ENCODE data around the gene PRDM15.

The PRDM15 gene

DNA sequence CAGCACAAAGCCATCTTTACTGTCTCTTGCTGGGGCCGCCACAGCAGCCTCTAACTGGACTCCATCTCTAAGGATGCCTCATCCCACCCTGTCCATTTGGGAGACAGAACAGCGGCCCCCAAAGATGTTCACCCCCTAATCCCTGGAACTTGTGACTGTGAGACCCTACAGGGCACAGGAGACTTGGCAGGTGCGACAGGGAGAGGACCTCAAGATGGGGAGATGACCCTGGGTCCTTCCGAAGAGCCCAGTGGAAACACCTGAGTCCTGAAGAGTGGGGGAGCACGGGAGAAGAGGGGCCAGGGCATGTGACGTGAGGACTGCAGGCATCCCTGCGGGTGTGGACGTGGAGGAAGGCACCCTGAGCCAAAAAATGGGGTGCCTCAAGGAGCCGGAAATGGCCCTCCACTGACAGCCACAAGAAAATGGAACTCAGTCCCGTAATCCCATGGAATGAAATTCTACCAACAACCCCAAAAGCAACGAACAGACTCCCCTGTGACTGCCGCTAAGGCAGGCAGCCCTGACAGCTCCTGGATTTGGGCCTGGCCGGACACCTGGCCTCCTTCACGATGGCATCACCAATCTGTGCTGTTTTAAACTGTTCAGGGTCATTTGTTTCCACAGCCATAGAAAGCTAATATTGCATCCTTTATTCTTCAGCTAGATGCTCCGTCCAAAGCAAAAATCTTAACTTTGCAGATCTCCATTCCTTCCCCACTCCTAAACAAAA lies 40.7 kb upstream of the PRDM15 start:
- DNase-seq (ENCODE audit: low spot score): no peak
- TF ChIP-seq, protein P1, sequence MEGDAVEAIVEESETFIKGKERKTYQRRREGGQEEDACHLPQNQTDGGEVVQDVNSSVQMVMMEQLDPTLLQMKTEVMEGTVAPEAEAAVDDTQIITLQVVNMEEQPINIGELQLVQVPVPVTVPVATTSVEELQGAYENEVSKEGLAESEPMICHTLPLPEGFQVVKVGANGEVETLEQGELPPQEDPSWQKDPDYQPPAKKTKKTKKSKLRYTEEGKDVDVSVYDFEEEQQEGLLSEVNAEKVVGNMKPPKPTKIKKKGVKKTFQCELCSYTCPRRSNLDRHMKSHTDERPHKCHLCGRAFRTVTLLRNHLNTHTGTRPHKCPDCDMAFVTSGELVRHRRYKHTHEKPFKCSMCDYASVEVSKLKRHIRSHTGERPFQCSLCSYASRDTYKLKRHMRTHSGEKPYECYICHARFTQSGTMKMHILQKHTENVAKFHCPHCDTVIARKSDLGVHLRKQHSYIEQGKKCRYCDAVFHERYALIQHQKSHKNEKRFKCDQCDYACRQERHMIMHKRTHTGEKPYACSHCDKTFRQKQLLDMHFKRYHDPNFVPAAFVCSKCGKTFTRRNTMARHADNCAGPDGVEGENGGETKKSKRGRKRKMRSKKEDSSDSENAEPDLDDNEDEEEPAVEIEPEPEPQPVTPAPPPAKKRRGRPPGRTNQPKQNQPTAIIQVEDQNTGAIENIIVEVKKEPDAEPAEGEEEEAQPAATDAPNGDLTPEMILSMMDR (IDR thresholded peaks at IDR 0.05; ENCODE audit: extremely low read depth, insufficient read depth, missing control alignments): no peak
- in situ Hi-C loops (cut with MboI; ENCODE audit: low pct_unique_long_range_greater_than_20kb, low sequenced_read_pairs, unreplicated experiment): no loop called here

DNA sequence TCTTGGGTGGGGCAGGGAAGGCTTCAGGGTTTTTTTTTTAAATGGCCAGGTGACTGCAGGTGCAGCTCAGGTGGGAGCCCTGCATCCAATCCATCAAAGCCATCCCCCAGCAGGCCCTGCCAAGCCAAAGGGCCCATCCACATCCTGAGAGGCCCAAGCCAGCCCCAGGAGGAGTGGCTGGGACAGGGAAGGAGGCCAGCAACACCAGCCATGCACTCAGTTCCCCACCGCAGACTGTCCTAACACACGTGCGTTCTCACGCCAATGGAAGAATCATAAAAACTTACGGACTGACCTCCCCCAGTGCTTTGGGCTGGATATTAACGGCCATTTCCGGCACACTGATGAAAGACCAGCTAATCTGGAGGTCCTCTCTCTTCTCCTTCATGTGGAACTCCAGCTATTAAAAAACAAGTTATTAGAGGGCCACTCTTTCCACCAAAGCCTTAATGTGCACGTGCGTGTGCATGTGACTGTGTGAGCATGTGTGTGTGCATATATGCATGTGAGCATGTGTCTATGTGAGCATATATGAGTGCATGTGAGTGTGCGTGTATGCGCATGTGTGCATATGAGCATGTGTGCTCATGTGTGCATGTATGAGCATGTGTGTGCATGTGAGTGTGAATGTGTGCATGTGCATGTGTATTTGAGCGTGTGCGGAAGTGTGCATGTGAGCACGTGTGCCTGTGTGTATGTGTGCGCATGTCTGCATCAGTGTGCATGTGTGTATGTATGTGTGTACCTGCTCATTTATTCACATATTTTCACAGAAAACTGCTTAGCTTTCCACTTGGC lies 39.6 kb upstream of the PRDM15 start:
- in situ Hi-C loops (cut with MboI; ENCODE audit: low pct_unique_long_range_greater_than_20kb, low sequenced_read_pairs, unreplicated experiment): no loop called here
- DNase-seq (ENCODE audit: low spot score): no peak
- TF ChIP-seq, protein P1 (IDR thresholded peaks at IDR 0.05; ENCODE audit: extremely low read depth, insufficient read depth, missing control alignments): no peak

GRCh38 chr21:41917531-41917930 lies 38.4 kb upstream of the PRDM15 start:
- in situ Hi-C loops (cut with MboI; ENCODE audit: low pct_unique_long_range_greater_than_20kb, low sequenced_read_pairs, unreplicated experiment): no loop called here
- TF ChIP-seq, protein P1 (IDR thresholded peaks at IDR 0.05; ENCODE audit: extremely low read depth, insufficient read depth, missing control alignments): no peak
- DNase-seq (ENCODE audit: low spot score): no peak

DNA sequence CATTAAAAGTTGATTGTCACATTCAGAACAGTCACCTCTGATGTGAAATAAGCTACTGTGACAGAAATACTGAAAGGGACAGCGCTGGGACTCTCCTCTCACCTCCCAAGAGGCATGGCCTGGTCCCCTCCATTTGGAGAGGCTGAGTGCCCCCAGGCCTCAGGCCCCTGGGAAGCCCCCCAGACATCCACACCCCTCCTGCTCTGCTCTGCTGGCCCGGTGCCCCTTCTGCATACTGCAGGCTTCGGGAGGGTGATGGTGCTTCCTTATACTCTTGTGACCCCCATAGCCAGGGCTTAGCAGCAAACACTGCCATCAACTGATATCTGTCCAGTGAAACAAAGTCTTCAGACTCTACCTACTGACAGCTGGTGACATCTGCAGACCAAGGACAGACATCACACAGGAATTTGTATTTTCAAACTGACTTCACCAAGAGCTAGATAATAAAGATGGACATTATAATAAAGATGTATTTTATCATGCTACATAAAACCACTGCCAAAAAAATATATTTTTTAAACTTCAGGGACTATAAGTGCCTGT lies 37.8 kb upstream of the PRDM15 start:
- DNase-seq (ENCODE audit: low spot score): no peak
- TF ChIP-seq, protein P1 (IDR thresholded peaks at IDR 0.05; ENCODE audit: extremely low read depth, insufficient read depth, missing control alignments): no peak
- in situ Hi-C loops (cut with MboI; ENCODE audit: low pct_unique_long_range_greater_than_20kb, low sequenced_read_pairs, unreplicated experiment): no loop called here

DNA sequence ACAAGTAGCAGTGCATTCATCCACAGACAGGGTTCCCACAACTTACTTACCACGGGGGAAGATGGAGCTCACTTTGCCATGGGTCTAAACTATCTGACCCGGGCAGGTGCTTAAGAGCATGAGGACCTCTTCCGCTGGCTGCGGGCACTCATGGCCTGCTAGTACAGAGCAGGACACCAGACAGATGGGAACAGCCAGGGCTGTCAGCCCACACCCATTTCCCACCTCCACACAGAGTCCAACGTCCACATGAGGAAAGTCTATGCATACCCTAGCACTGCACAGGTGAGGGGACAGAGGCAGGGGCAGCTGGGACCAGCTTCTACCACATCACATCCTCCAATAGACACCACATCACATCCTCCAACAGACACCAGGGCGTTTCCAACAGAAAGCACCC lies 35.8 kb upstream of the PRDM15 start:
- in situ Hi-C loops (cut with MboI; ENCODE audit: low pct_unique_long_range_greater_than_20kb, low sequenced_read_pairs, unreplicated experiment): no loop called here

GRCh38 chr21:41914358-41914757 lies 35.2 kb upstream of the PRDM15 start:
- in situ Hi-C loops (cut with MboI; ENCODE audit: low pct_unique_long_range_greater_than_20kb, low sequenced_read_pairs, unreplicated experiment): no loop called here
- DNase-seq (ENCODE audit: low spot score): no peak
- TF ChIP-seq, protein P1 (IDR thresholded peaks at IDR 0.05; ENCODE audit: extremely low read depth, insufficient read depth, missing control alignments): no peak

More for the DNA sequence above, 35.8 kb upstream of the PRDM15 start:
- no peak for DNase-seq (ENCODE audit: low spot score)
- TF ChIP-seq, protein P1 (IDR thresholded peaks at IDR 0.05; ENCODE audit: extremely low read depth, insufficient read depth, missing control alignments): no peak

Data from GM13977 (cell line).